SK-N-SH (cell line): ENCODE measurements around the gene ELMO1. TPM values are rescaled to one million over a fixed set of nuclear protein-coding genes. Genes with fewer than 3 reads are reported as not detected.

ENCODE experiments used
- CTCF ChIA-PET: fragments of 300-600, 350-600 bp; formaldehyde crosslinking; extraction: SDS; loops from one replicate; lab custom pipeline; 2021; lab: Yijun Ruan, JAX
- POLR2A ChIA-PET: fragments of 350-600 bp; sonication (Branson Sonifier 250); formaldehyde crosslinking; extraction: SDS; loops from one replicate; lab custom pipeline; 2020; ENCODE audit warnings: antibody characterized with exemption, inconsistent platforms; lab: Yijun Ruan, JAX
- DNase-seq: peaks from one replicate; pipeline ENCODE4 v3.0.0; 2012
- H2AFZ ChIP-seq: fragments of 200-600 bp; sonication (generic); 2 replicates; pipeline ENCODE4 v1.8.1; 2016; ENCODE audit warnings: antibody characterized with exemption, mild to moderate bottlenecking, low read depth
- H3F3A ChIP-seq: fragments of 200-600 bp; sonication (generic); replicated peaks from 2 replicates; pipeline ENCODE3; 2016; ENCODE audit warnings: antibody characterized with exemption, mild to moderate bottlenecking; ENCODE audit not compliant: insufficient read depth
- H3K27ac ChIP-seq, 2 experiments: fragments of 200-500 bp in 1 of 2; fragments of 200-600 bp in 1 of 2; sonication (Bioruptor generic) in 1 of 2; sonication (generic), shearing (Covaris generic) in 1 of 2; 2 replicates each; pipeline versions ENCODE4 v1.5.1 to v1.6.1; 2014 to 2016; ENCODE audit warnings: low read depth in 2 of 2, inconsistent platforms in 1 of 2, low read length in 1 of 2, mild to moderate bottlenecking in 1 of 2, mixed read lengths in 1 of 2
- H3K27me3 ChIP-seq: fragments of 200-600 bp; sonication (generic), shearing (Covaris generic); 2 replicates; pipeline ENCODE4 v1.6.1; 2016; ENCODE audit warnings: mixed run types; ENCODE audit not compliant: insufficient read depth
- H3K36me3 ChIP-seq, 2 experiments: fragments of 200-500 bp in 1 of 2; fragments of 200-600 bp in 1 of 2; sonication (Bioruptor generic) in 1 of 2; sonication (generic) in 1 of 2; replicated peaks in 1 of 2; 2 replicates each; pipeline versions ENCODE3 to v1.5.1; 2014 to 2016; ENCODE audit warnings: low read length in 1 of 2, mild to moderate bottlenecking in 1 of 2; ENCODE audit not compliant: insufficient read depth in 2 of 2, control insufficient read depth in 1 of 2
- H3K4me1 ChIP-seq, 2 experiments: fragments of 200-500 bp in 1 of 2; fragments of 200-600 bp in 1 of 2; sonication (Bioruptor generic) in 1 of 2; sonication (generic), shearing (Covaris generic) in 1 of 2; 2 replicates each; pipeline versions ENCODE4 v1.5.1 to v1.6.1; 2014 to 2016; ENCODE audit warnings: low read depth in 1 of 2, low read length in 1 of 2, mixed run types in 1 of 2; ENCODE audit not compliant: insufficient read depth in 2 of 2, control insufficient read depth in 1 of 2
- H3K4me2 ChIP-seq: fragments of 200-600 bp; sonication (generic), shearing (Covaris generic); 2 replicates; pipeline ENCODE4 v1.6.1; 2017; ENCODE audit warnings: mixed run types
- H3K4me3 ChIP-seq, 2 experiments: fragments of 200-500 bp in 1 of 2; fragments of 200-600 bp in 1 of 2; sonication (Bioruptor generic) in 1 of 2; sonication (generic), shearing (Covaris generic) in 1 of 2; 2 replicates each; pipeline versions ENCODE4 v1.5.1 to v1.8.1; 2014 to 2016; ENCODE audit warnings: low read depth in 2 of 2, inconsistent platforms in 1 of 2, low read length in 1 of 2, mild to moderate bottlenecking in 1 of 2, mixed read lengths in 1 of 2, moderate library complexity in 1 of 2
- H3K79me2 ChIP-seq: fragments of 200-600 bp; sonication (generic); 2 replicates; pipeline ENCODE4 v1.8.1; 2017; ENCODE audit warnings: mild to moderate bottlenecking; ENCODE audit not compliant: insufficient read depth
- H3K9ac ChIP-seq: fragments of 200-600 bp; sonication (generic); 2 replicates; pipeline ENCODE4 v1.6.1; 2017; ENCODE audit warnings: mixed run types
- H3K9me2 ChIP-seq: fragments of 200-600 bp; sonication (generic); 2 replicates; pipeline ENCODE4 v1.6.1; 2017; ENCODE audit warnings: mixed run types
- H3K9me3 ChIP-seq: fragments of 200-600 bp; sonication (generic); 2 replicates; pipeline ENCODE4 v1.6.1; 2017; ENCODE audit warnings: mixed run types, mild to moderate bottlenecking, moderate library complexity
- H4K20me1 ChIP-seq: fragments of 200-600 bp; sonication (generic); 2 replicates; pipeline ENCODE4 v1.6.1; 2017; ENCODE audit warnings: mild to moderate bottlenecking, mixed run types; ENCODE audit not compliant: insufficient read depth
- EP300 ChIP-seq, 2 experiments: IDR thresholded peaks; 2 replicates each; pipeline versions ENCODE4 v1.4.0 to v1.6.1; 2012; ENCODE audit warnings: borderline replicate concordance in 1 of 2, low read depth in 1 of 2, low read length in 1 of 2
- FOXM1 ChIP-seq: IDR thresholded peaks from 2 replicates; pipeline ENCODE4 v1.4.0; 2012; ENCODE audit warnings: low read depth, mild to moderate bottlenecking
- NFIC ChIP-seq: IDR thresholded peaks from 2 replicates; pipeline ENCODE4 v1.4.0; 2012; ENCODE audit warnings: borderline replicate concordance
- NRF1 ChIP-seq: IDR thresholded peaks from 2 replicates; pipeline ENCODE4 v1.6.1; 2012; ENCODE audit warnings: low read depth, mild to moderate bottlenecking, low read length
- RAD21 ChIP-seq: IDR thresholded peaks from 2 replicates; pipeline ENCODE4 v1.6.1; 2012; ENCODE audit warnings: mild to moderate bottlenecking, low read length
- SMC3 ChIP-seq: IDR thresholded peaks from 2 replicates; pipeline ENCODE4 v1.6.1; 2012; ENCODE audit warnings: low read depth, low read length, improper control_type of control experiment
- WGBS: methylation state at CpG from one replicate; pipeline ENCODE4 v1.1.6; 2017; ENCODE audit warnings: low lambda C conversion rate; 5-methylcytosine and 5-hydroxymethylcytosine counted together
- polyA plus RNA-seq, 3 experiments: library from polyadenylated mRNA; depleted of rRNA; stranded (reverse); fragments of >200 nt; gene quantifications; 2 replicates each; pipeline ENCODE4 v1.2.3, GENCODE V29; 2012
- TF ChIP-seq, protein P1 (sequence below): IDR thresholded peaks from 2 replicates; pipeline ENCODE4 v1.6.1; 2012; ENCODE audit warnings: mild to moderate bottlenecking, low read depth, low read length, moderate library complexity

ELMO1 gene
- polyA plus RNA-seq, 1 of the 3 experiments (the other 2 are of a cell fraction), result 0.64 TPM

DNA sequence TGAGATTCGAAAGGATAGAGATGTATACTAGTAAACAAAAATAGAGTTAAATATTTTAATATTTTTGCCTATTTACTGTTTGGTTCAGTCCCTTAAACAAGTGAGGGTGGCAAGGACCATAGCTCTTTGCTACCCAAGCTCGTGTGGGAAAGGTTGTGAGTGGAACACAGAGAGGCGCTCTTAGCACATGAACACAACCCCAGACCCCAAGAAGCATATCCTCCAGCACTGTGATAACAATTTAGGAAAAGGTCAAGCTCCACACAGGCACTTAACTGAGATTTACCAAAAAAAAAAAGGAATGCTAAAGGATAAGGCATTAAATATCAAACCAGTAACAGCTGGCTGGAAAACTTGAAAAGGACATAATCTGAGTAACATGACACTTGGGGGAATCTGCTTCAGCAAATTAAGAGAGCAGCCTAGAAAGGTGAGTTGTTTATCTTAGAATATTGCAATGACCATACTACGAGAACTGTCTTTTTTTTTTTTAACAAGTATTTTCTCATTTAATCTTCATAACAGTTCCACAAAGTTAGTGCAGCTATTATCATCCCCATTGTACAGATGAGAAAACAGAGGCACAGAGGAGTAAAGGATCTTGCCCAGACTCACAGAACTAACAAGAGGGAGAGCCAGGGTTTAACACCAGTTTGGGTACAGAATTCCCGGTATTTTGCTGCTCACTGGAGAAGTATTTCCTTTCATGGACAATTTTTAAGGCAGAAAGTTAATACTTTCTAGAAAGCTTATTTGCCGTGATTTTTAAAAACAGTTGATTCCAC lies 420.9 kb downstream of the ELMO1 start:
- DNase-seq, result no peak
- H3K27ac ChIP-seq, result no peak overlapping the region

DNA sequence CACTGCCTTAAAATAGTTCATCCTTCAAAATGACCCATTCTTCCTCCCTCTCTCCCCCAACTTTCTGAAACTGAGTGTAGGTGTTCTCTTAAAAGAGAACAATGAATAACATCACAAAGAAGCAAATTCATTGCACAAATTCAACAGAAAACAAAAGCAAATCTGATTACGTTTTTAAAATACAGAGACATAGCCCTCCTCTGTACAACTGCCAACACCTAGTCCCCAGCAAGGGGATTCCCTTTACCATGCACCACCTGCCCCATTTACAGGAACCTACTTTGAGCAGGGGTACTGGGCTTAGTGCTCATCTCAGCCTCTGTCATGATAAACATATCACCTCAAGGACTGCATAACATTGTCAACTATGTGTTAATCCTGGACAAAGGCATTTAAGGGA lies 421.6 kb downstream of the ELMO1 start:
- peaks cover 3 to 9% of the 10 kb centered on the region in 2 experiments for H3K4me1 ChIP-seq
- ChIA-PET POLR2A (no interaction called here), CTCF (interaction anchor here (1.0 to 4.6 kb wide), 6 partner anchors 10 to 539 kb away, joined by 3 to 37 read pairs (median 6); no protein-coding TSS in a partner anchor)
- H3K9me3 ChIP-seq, result no peaks in the 10 kb centered on the region
- H3K27me3 ChIP-seq, result no peaks in the 10 kb centered on the region
- peaks cover 9% of the 10 kb centered on the region for H3F3A ChIP-seq
- H3K27ac ChIP-seq, result no peak overlapping the region
- whole genome bisulfite sequencing, result 58% methylated on average over 1 of the region's 1 CpG
- H3K9ac ChIP-seq, result no peak overlapping the region
- H3K79me2 ChIP-seq, result no peaks in the 10 kb centered on the region
- H2AFZ ChIP-seq, result no peak overlapping the region
- H3K9me2 ChIP-seq, result no peaks in the 10 kb centered on the region
- H3K4me2 ChIP-seq, result no peak overlapping the region
- H3K36me3 ChIP-seq, result no peaks in the 10 kb centered on the region
- DNase-seq, result no peak
- TF ChIP-seq, protein P1, sequence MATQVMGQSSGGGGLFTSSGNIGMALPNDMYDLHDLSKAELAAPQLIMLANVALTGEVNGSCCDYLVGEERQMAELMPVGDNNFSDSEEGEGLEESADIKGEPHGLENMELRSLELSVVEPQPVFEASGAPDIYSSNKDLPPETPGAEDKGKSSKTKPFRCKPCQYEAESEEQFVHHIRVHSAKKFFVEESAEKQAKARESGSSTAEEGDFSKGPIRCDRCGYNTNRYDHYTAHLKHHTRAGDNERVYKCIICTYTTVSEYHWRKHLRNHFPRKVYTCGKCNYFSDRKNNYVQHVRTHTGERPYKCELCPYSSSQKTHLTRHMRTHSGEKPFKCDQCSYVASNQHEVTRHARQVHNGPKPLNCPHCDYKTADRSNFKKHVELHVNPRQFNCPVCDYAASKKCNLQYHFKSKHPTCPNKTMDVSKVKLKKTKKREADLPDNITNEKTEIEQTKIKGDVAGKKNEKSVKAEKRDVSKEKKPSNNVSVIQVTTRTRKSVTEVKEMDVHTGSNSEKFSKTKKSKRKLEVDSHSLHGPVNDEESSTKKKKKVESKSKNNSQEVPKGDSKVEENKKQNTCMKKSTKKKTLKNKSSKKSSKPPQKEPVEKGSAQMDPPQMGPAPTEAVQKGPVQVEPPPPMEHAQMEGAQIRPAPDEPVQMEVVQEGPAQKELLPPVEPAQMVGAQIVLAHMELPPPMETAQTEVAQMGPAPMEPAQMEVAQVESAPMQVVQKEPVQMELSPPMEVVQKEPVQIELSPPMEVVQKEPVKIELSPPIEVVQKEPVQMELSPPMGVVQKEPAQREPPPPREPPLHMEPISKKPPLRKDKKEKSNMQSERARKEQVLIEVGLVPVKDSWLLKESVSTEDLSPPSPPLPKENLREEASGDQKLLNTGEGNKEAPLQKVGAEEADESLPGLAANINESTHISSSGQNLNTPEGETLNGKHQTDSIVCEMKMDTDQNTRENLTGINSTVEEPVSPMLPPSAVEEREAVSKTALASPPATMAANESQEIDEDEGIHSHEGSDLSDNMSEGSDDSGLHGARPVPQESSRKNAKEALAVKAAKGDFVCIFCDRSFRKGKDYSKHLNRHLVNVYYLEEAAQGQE, result no peak
- TF ChIP-seq NFIC, result no peak
- TF ChIP-seq EP300 (IDR thresholded peaks at IDR 0.05; ENCODE audit: borderline replicate concordance in 1 of 2, low read depth in 1 of 2, low read length in 1 of 2), result no peak
- H3K4me3 ChIP-seq, result no peak overlapping the region
- no peaks in the 10 kb centered on the region for H4K20me1 ChIP-seq

More for the DNA sequence above, 420.9 kb downstream of the ELMO1 start:
- TF ChIP-seq FOXM1 (no peak), RAD21 (peak; percentile 55), NRF1 (no peak), SMC3 (peak; percentile 19; the same call in 1 of the 2 replicates), EP300 (IDR thresholded peaks at IDR 0.05; ENCODE audit: borderline replicate concordance in 1 of 2, low read depth in 1 of 2, low read length in 1 of 2) (no peak)
- no peaks in the 10 kb centered on the region for H3K79me2 ChIP-seq
- no peaks in the 10 kb centered on the region for H3K27me3 ChIP-seq
- POLR2A ChIA-PET, result no interaction called here
- CTCF ChIA-PET, result interaction anchor here (0.8 to 4.6 kb wide), 8 partner anchors 11 to 540 kb away, joined by 3 to 37 read pairs (median 6); no protein-coding TSS in a partner anchor
- 86% methylated on average over 6 of the region's 6 CpGs for WGBS
- no peak overlapping the region for H3K4me3 ChIP-seq
- H3K4me1 ChIP-seq, result peaks cover 7 to 15% of the 10 kb centered on the region in 2 experiments
- H3F3A ChIP-seq, result peaks cover 14% of the 10 kb centered on the region
- no peaks in the 10 kb centered on the region for H3K9me2 ChIP-seq
- no peak overlapping the region for H3K4me2 ChIP-seq
- no peak overlapping the region for H2AFZ ChIP-seq
- no peaks in the 10 kb centered on the region for H3K9me3 ChIP-seq
- no peak overlapping the region for H3K9ac ChIP-seq
- H3K36me3 ChIP-seq, result no peaks in the 10 kb centered on the region
- no peaks in the 10 kb centered on the region for H4K20me1 ChIP-seq
